HepG2 (cell line): Measurements from ENCODE around the gene MYO9A. TPM values are rescaled to one million over a fixed set of nuclear protein-coding genes. Genes with fewer than 3 reads are reported as not detected.

ENCODE experiments used
- AKAP8 ChIP-seq: sonication (generic); formaldehyde crosslinking; IDR thresholded peaks from 2 replicates; pipeline ENCODE4 v1.5.1; 2020; ENCODE audit warnings: mild to moderate bottlenecking, missing genetic modification reagents
- GTF2F1 ChIP-seq: fragments of 150-350 bp; IDR thresholded peaks from 2 replicates; pipeline ENCODE4 v1.6.1; 2014; ENCODE audit warnings: low read length
- JUND ChIP-seq: sonication (generic); formaldehyde crosslinking; IDR thresholded peaks from 2 replicates; pipeline ENCODE4 v1.8.0; 2022; ENCODE audit warnings: mild to moderate bottlenecking, missing genetic modification reagents
- NFE2L2 ChIP-seq: fragments of 150-350 bp; IDR thresholded peaks from 2 replicates; pipeline ENCODE4 v1.6.1; 2014; ENCODE audit warnings: low read length
- NR2F6 ChIP-seq, 2 experiments: IDR thresholded peaks; 2 replicates each; pipeline ENCODE4 v1.6.1; 2016; ENCODE audit warnings: antibody characterized with exemption in 1 of 2, mild to moderate bottlenecking in 1 of 2
- ZNF556 ChIP-seq: sonication (generic); formaldehyde crosslinking; IDR thresholded peaks from 2 replicates; pipeline ENCODE4 v1.4.0; 2020; ENCODE audit warnings: mild to moderate bottlenecking, missing genetic modification reagents, borderline replicate concordance
- ZNF558 ChIP-seq: sonication (generic); formaldehyde crosslinking; IDR thresholded peaks from 2 replicates; pipeline ENCODE4 v1.9.0; 2022; ENCODE audit warnings: mild to moderate bottlenecking, missing genetic modification reagents, borderline replicate concordance
- ZNF788 ChIP-seq: sonication (generic); formaldehyde crosslinking; IDR thresholded peaks from 2 replicates; pipeline ENCODE4 v1.5.0; 2020; ENCODE audit warnings: mild to moderate bottlenecking, missing genetic modification reagents, borderline replicate concordance
- ZNF879 ChIP-seq: sonication (generic); formaldehyde crosslinking; IDR thresholded peaks from 2 replicates; pipeline ENCODE4 v1.8.1; 2023; ENCODE audit warnings: missing genetic modification reagents
- polyA plus RNA-seq, 8 experiments: library from polyadenylated mRNA; depleted of rRNA in 3 of 8; stranded (reverse) in 7 of 8; unstranded in 1 of 8; fragments of >200 nt; fragmentation: Illumina TruSeq in 4 of 8; extraction: Trizol in 4 of 8; gene quantifications; 2 replicates each; pipeline versions ENCODE4 v1.2.1 to v1.2.3, GENCODE V29; 2011 to 2016; ENCODE audit warnings: low read depth in 4 of 8, missing spikeins in 1 of 8, mixed read lengths in 1 of 8; ENCODE audit not compliant: insufficient read depth in 1 of 8
- total RNA-seq, 5 experiments: library from RNA; depleted of rRNA; stranded (reverse); fragments of >200 nt; fragmentation: Illumina TruSeq; extraction: Trizol; gene quantifications; 2 replicates each; pipeline ENCODE4 v1.2.3, GENCODE V29; 2016; ENCODE audit warnings: low read depth in 1 of 5
- TF ChIP-seq, protein P1 (sequence below), 2 experiments: fragments of 450-650 bp in 1 of 2; sonication (generic) in 1 of 2; formaldehyde crosslinking in 1 of 2; IDR thresholded peaks; 2 replicates each; pipeline versions ENCODE4 v1.6.1 to v1.8.0; 2016 to 2022; ENCODE audit warnings: antibody characterized with exemption in 1 of 2, mild to moderate bottlenecking in 1 of 2, missing genetic modification reagents in 1 of 2
- TF ChIP-seq, protein P2 (sequence below): sonication (generic); formaldehyde crosslinking; IDR thresholded peaks from 2 replicates; pipeline ENCODE4 v1.4.0; 2020; ENCODE audit warnings: missing genetic modification reagents
- TF ChIP-seq, protein P3 (sequence below): sonication (generic); formaldehyde crosslinking; IDR thresholded peaks from 2 replicates; pipeline ENCODE4 v1.4.0; 2020; ENCODE audit warnings: missing genetic modification reagents
- TF ChIP-seq, protein P4 (sequence below): sonication (generic); formaldehyde crosslinking; conservative IDR thresholded peaks from 2 replicates; pipeline ENCODE4 v1.4.0; 2020; ENCODE audit warnings: missing genetic modification reagents
- TF ChIP-seq, protein P5 (sequence below): sonication (generic); formaldehyde crosslinking; IDR thresholded peaks from 2 replicates; pipeline ENCODE4 v1.5.1; 2020; ENCODE audit warnings: missing genetic modification reagents, mild to moderate bottlenecking, borderline replicate concordance

The MYO9A gene
- total and polyA plus RNA-seq, 2 of the 13 experiments (the other 11 are each of a cell fraction or from before 2014, with no cell fraction given): 4.8 to 15.3 TPM

DNA sequence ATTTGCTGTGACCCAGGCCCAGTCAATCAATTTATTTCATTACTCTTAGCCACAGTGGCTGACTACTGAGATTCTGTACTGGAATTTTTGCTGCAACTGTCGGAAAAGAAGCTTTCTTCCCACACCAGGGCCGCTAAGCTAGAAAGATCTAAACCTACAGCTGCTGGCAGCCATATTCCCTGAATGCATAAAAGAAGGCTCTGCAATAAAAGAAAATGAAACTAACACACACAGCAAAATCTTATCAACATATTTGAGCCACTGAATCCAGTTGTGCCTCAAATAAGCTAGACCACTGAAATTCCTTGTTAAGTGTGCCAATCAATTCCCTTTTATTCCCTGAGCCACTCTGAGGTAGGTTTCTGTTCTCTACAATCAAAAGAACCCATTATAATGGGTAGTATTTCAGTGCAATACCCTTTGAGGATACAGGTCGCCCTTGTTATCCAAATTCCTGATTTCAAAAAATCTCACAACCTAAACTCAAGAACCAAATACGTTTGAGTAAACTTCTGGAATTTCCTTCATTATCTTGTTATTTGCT lies 60.3 kb downstream of the MYO9A start (continued):
- TF ChIP-seq, protein P1, sequence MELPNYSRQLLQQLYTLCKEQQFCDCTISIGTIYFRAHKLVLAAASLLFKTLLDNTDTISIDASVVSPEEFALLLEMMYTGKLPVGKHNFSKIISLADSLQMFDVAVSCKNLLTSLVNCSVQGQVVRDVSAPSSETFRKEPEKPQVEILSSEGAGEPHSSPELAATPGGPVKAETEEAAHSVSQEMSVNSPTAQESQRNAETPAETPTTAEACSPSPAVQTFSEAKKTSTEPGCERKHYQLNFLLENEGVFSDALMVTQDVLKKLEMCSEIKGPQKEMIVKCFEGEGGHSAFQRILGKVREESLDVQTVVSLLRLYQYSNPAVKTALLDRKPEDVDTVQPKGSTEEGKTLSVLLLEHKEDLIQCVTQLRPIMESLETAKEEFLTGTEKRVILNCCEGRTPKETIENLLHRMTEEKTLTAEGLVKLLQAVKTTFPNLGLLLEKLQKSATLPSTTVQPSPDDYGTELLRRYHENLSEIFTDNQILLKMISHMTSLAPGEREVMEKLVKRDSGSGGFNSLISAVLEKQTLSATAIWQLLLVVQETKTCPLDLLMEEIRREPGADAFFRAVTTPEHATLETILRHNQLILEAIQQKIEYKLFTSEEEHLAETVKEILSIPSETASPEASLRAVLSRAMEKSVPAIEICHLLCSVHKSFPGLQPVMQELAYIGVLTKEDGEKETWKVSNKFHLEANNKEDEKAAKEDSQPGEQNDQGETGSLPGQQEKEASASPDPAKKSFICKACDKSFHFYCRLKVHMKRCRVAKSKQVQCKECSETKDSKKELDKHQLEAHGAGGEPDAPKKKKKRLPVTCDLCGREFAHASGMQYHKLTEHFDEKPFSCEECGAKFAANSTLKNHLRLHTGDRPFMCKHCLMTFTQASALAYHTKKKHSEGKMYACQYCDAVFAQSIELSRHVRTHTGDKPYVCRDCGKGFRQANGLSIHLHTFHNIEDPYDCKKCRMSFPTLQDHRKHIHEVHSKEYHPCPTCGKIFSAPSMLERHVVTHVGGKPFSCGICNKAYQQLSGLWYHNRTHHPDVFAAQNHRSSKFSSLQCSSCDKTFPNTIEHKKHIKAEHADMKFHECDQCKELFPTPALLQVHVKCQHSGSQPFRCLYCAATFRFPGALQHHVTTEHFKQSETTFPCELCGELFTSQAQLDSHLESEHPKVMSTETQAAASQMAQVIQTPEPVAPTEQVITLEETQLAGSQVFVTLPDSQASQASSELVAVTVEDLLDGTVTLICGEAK (IDR thresholded peaks at IDR 0.05): no peak
- TF ChIP-seq, protein P1 (CRISPR knock-in tag; IDR thresholded peaks at IDR 0.05): no peak
- TF ChIP-seq GTF2F1 (no peak), AKAP8 (CRISPR knock-in tag) (no peak), NFE2L2 (no peak), ZNF788 (CRISPR knock-in tag) (no peak), ZNF556 (no peak), ZNF558 (CRISPR knock-in tag) (no peak), JUND (no peak), NR2F6 (IDR thresholded peaks at IDR 0.05) (no peak), NR2F6 (CRISPR knock-in tag; IDR thresholded peaks at IDR 0.05) (no peak), ZNF879 (CRISPR knock-in tag) (no peak)
- TF ChIP-seq, protein P2, sequence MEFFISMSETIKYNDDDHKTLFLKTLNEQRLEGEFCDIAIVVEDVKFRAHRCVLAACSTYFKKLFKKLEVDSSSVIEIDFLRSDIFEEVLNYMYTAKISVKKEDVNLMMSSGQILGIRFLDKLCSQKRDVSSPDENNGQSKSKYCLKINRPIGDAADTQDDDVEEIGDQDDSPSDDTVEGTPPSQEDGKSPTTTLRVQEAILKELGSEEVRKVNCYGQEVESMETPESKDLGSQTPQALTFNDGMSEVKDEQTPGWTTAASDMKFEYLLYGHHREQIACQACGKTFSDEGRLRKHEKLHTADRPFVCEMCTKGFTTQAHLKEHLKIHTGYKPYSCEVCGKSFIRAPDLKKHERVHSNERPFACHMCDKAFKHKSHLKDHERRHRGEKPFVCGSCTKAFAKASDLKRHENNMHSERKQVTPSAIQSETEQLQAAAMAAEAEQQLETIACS (CRISPR knock-in tag): no peak
- TF ChIP-seq, protein P3, sequence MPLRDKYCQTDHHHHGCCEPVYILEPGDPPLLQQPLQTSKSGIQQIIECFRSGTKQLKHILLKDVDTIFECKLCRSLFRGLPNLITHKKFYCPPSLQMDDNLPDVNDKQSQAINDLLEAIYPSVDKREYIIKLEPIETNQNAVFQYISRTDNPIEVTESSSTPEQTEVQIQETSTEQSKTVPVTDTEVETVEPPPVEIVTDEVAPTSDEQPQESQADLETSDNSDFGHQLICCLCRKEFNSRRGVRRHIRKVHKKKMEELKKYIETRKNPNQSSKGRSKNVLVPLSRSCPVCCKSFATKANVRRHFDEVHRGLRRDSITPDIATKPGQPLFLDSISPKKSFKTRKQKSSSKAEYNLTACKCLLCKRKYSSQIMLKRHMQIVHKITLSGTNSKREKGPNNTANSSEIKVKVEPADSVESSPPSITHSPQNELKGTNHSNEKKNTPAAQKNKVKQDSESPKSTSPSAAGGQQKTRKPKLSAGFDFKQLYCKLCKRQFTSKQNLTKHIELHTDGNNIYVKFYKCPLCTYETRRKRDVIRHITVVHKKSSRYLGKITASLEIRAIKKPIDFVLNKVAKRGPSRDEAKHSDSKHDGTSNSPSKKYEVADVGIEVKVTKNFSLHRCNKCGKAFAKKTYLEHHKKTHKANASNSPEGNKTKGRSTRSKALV (CRISPR knock-in tag): no peak
- TF ChIP-seq, protein P4, sequence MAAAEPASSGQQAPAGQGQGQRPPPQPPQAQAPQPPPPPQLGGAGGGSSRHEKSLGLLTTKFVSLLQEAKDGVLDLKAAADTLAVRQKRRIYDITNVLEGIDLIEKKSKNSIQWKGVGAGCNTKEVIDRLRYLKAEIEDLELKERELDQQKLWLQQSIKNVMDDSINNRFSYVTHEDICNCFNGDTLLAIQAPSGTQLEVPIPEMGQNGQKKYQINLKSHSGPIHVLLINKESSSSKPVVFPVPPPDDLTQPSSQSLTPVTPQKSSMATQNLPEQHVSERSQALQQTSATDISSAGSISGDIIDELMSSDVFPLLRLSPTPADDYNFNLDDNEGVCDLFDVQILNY: no peak
- TF ChIP-seq, protein P5, sequence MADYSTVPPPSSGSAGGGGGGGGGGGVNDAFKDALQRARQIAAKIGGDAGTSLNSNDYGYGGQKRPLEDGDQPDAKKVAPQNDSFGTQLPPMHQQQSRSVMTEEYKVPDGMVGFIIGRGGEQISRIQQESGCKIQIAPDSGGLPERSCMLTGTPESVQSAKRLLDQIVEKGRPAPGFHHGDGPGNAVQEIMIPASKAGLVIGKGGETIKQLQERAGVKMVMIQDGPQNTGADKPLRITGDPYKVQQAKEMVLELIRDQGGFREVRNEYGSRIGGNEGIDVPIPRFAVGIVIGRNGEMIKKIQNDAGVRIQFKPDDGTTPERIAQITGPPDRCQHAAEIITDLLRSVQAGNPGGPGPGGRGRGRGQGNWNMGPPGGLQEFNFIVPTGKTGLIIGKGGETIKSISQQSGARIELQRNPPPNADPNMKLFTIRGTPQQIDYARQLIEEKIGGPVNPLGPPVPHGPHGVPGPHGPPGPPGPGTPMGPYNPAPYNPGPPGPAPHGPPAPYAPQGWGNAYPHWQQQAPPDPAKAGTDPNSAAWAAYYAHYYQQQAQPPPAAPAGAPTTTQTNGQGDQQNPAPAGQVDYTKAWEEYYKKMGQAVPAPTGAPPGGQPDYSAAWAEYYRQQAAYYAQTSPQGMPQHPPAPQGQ: no peak
